GM12874 (cell line): ENCODE measurements around the gene APOA5.

ENCODE experiments used
- CTCF ChIP-seq: IDR thresholded peaks from 2 replicates; pipeline ENCODE4 v1.5.1; 2011; ENCODE audit warnings: low read depth, mild to moderate bottlenecking, control low read depth, low read length, moderate library complexity; ENCODE audit not compliant: insufficient read depth

APOA5 gene

GRCh38 chr11:116773203-116774097 lies 18.2 kb downstream of the APOA5 start:
- TF ChIP-seq CTCF, result no peak

GRCh38 chr11:116772443-116773202 lies 19.1 kb downstream of the APOA5 start, which contains the start of gene BUD13:
Gene BUD13 (minus strand): TSS chr11:116772987. CDS start chr11:116772964, 23 bp downstream.
- TF ChIP-seq CTCF, result no peak

GRCh38 chr11:116771935-116772334 lies 19.7 kb downstream of the APOA5 start:
- TF ChIP-seq CTCF, result no peak

- no peak for TF ChIP-seq CTCF
Measured at GRCh38 chr11:116762132-116762531, 29.5 kb downstream of the APOA5 start.

GRCh38 chr11:116750070-116750718 lies 41.5 kb downstream of the APOA5 start:
- TF ChIP-seq CTCF, result no peak

GRCh38 chr11:116742104-116742503 lies 49.6 kb downstream of the APOA5 start:
- TF ChIP-seq CTCF, result no peak

GRCh38 chr11:116740741-116741140 lies 50.9 kb downstream of the APOA5 start:
- TF ChIP-seq CTCF, result no peak
